GM20431 (cell line): ENCODE measurements around the gene KIF16B.

Source experiments
- in situ Hi-C: fragments of 300-500 bp; cut with MseI, MboI; formaldehyde crosslinking; loops from one replicate; pipeline ENCODE4 v1.15.0; 2020; ENCODE audit warnings: low sequenced_read_pairs; ENCODE audit not compliant: unreplicated experiment

The KIF16B gene

GRCh38 chr20:16486532-16486931 lies 86.7 kb downstream of the KIF16B start:
- in situ Hi-C loops = loop anchor here (25.0 kb wide), 1 partner anchor 774 kb away; no protein-coding TSS in a partner anchor

GRCh38 chr20:16485401-16485800 lies 87.8 kb downstream of the KIF16B start:
- in situ Hi-C loops = loop anchor here (25.0 kb wide), 1 partner anchor 773 kb away; no protein-coding TSS in a partner anchor

GRCh38 chr20:16483024-16483423 lies 90.2 kb downstream of the KIF16B start:
- in situ Hi-C loops = loop anchor here (25.0 kb wide), 1 partner anchor 771 kb away; no protein-coding TSS in a partner anchor

GRCh38 chr20:16481977-16482376 lies 91.3 kb downstream of the KIF16B start:
- in situ Hi-C loops = loop anchor here (25.0 kb wide), 1 partner anchor 770 kb away; no protein-coding TSS in a partner anchor

- in situ Hi-C loops = loop anchor here (25.0 kb wide), 1 partner anchor 767 kb away; no protein-coding TSS in a partner anchor
These were observed 93.6 kb downstream of the KIF16B start for GRCh38 chr20:16479666-16480065.

- in situ Hi-C loops = loop anchor here (25.0 kb wide), 1 partner anchor 765 kb away; no protein-coding TSS in a partner anchor
These were observed 95.6 kb downstream of the KIF16B start for GRCh38 chr20:16477632-16478031.

GRCh38 chr20:16476032-16476431 lies 97.2 kb downstream of the KIF16B start:
- in situ Hi-C loops = loop anchor here (25.0 kb wide), 1 partner anchor 764 kb away; no protein-coding TSS in a partner anchor

GRCh38 chr20:16475225-16475624 lies 98.0 kb downstream of the KIF16B start:
- in situ Hi-C loops = loop anchor here (25.0 kb wide), 1 partner anchor 763 kb away; no protein-coding TSS in a partner anchor

GRCh38 chr20:16474363-16474762 lies 98.9 kb downstream of the KIF16B start:
- in situ Hi-C loops = no loop called here

GRCh38 chr20:16472045-16472872 lies 101.0 kb downstream of the KIF16B start:
- in situ Hi-C loops = no loop called here

GRCh38 chr20:16469395-16469905 lies 103.8 kb downstream of the KIF16B start:
- in situ Hi-C loops = no loop called here

- in situ Hi-C loops = no loop called here
These were observed 110.5 kb downstream of the KIF16B start for GRCh38 chr20:16462711-16463110.

GRCh38 chr20:16459019-16459700 lies 114.1 kb downstream of the KIF16B start:
- in situ Hi-C loops = no loop called here

- in situ Hi-C loops = no loop called here
These were observed 115.7 kb downstream of the KIF16B start for GRCh38 chr20:16457514-16457913.

GRCh38 chr20:16455324-16455723 lies 117.9 kb downstream of the KIF16B start:
- in situ Hi-C loops = no loop called here

GRCh38 chr20:16451982-16452381 lies 121.3 kb downstream of the KIF16B start:
- in situ Hi-C loops = no loop called here

- in situ Hi-C loops = no loop called here
These were observed 122.2 kb downstream of the KIF16B start for GRCh38 chr20:16451001-16451400.

GRCh38 chr20:16446991-16447390 lies 126.3 kb downstream of the KIF16B start:
- in situ Hi-C loops = no loop called here

- in situ Hi-C loops = no loop called here
These were observed 127.0 kb downstream of the KIF16B start for GRCh38 chr20:16446246-16446645.

- in situ Hi-C loops = no loop called here
These were observed 127.8 kb downstream of the KIF16B start for GRCh38 chr20:16445482-16445881.
